ENCODE results near the gene TOR1AIP2. TPM values are rescaled to one million over a fixed set of nuclear protein-coding genes. Genes with fewer than 3 reads are reported as not detected.
A peak's percentile ranks its signal among the peaks of the same experiment; 100 is the strongest.

TOR1AIP2 gene
- total RNA-seq, 1 donor, result 141 TPM

- no peak for TF ChIP-seq CTCF (IDR thresholded peaks at IDR 0.05; ENCODE audit: insufficient read depth, low read length)
These were observed 56.1 kb downstream of the TOR1AIP2 start for GRCh38 chr1:179821524-179821923.

DNA sequence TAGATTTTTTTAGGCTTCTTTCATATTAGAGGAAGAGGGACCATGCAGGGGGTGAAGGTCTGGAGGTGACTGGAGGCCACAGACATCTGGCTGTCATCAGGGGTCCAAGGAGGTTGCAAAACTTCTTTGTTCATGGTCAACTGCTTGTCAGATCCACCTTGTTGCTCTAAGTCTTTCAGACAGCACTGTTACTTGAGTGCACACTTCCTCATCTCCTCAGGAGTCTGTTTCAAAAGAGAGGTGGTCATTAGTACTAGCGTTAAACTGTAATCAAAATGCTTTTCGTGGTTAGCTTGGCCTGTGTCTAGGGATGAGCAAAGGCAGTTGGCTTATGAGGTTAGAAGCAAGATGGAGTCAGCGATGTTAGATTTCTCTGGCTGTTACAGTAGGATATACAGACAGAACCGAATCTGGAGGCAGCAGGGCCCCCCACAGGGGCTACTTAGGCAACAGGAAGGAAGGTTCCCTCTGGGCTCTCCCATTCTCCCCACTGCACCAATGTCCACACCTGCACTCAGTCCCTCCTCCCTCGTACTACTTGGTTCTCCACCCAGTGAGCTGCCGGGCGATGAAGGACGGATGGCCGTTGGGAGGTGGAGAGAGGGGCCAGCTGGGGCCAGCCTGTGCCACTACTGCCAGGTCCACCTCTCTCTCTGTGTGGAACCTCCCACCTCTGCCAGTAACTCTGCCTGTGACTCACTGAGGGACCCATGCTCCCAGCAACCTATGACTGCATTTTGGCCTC is 57.2 kb downstream of the TOR1AIP2 start:
- H3K4me3 ChIP-seq (ENCODE audit: low read depth, low read length), result no peak overlapping the region
- no peak for DNase-seq (ENCODE audit: low read depth)
- no peak for TF ChIP-seq CTCF (IDR thresholded peaks at IDR 0.05; ENCODE audit: insufficient read depth, low read length)

More at GRCh38 chr1:179821524-179821923, 56.1 kb downstream of the TOR1AIP2 start:
- no peak for DNase-seq (ENCODE audit: low read depth)
- H3K4me3 ChIP-seq (ENCODE audit: low read depth, low read length), result no peak overlapping the region

DNA sequence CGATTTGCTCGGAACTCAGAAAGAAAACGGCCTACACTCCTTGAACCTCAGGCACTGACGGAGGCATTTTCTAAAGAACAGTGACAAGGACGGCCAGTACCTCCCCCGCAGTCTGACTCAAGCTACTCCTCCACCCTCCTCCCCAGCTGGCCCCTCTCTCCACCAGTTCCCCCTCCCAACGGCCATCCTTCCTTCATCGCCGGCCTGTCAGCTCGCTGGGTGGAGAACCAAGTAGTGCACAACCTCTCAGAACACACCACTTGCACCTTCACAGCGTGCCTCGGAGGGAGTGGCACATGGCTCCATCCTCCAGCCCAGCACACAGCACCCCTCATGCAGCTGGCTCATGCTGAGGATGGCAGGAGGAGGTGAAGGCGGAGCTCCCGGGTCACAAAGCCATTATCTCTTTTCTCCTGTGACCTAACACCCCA is 58.8 kb downstream of the TOR1AIP2 start:
- no peak overlapping the region for H3K4me3 ChIP-seq (ENCODE audit: low read depth, low read length)
- no peak for TF ChIP-seq CTCF (IDR thresholded peaks at IDR 0.05; ENCODE audit: insufficient read depth, low read length)
- no peak for DNase-seq (ENCODE audit: low read depth)

DNA sequence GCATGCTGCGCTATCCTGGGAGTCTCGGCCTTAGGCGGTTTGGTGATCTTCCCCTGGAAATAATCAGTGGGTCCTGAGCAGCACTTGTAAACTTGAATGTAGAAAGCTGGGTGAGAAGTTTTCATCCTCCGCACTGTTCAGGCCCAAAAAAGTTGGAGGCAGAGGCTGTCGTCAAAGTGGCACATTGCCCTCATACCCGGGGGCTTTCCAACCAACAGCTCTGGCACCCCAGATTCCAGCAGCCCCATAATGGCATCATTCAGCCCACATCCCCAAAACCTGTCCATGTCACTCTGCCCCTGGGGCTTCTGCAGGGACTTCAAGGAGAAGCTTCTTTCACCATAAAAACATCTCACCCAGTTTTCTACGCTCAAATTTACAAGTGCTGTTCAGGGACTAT is 59.3 kb downstream of the TOR1AIP2 start:
- DNase-seq (ENCODE audit: low read depth), result no peak
- no peak overlapping the region for H3K4me3 ChIP-seq (ENCODE audit: low read depth, low read length)
- TF ChIP-seq CTCF (IDR thresholded peaks at IDR 0.05; ENCODE audit: insufficient read depth, low read length), result no peak

- TF ChIP-seq CTCF (IDR thresholded peaks at IDR 0.05; ENCODE audit: insufficient read depth, low read length), result no peak
- no peak overlapping the region for H3K4me3 ChIP-seq (ENCODE audit: low read depth, low read length)
- DNase-seq (ENCODE audit: low read depth), result peak; percentile 26
These were observed 59.8 kb downstream of the TOR1AIP2 start for GRCh38 chr1:179817789-179818188.

DNA sequence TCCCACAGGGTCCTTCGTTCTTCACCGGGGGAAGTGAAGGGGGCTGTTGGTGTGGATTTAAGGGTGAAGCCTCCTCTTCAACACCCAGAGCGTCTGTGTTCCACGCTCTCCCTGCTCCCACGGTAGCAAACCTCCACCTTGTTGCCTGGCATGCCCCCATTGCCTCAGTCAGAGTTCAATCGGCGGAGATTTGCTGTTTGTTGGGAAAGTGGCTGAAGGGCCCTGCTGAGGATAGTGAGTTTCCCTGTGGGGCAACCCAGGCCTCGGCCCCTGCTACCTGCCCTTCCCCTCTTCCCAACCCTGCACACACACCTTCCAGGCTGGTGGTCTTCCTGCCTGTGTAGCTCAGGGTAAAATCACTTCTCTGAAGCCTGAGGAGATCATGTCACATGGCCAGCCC is 60.5 kb downstream of the TOR1AIP2 start:
- TF ChIP-seq CTCF (IDR thresholded peaks at IDR 0.05; ENCODE audit: insufficient read depth, low read length), result no peak
- no peak overlapping the region for H3K4me3 ChIP-seq (ENCODE audit: low read depth, low read length)
- no peak for DNase-seq (ENCODE audit: low read depth)
